H9 (cell line): ENCODE measurements around the gene FAM241A. TPM values are rescaled to one million over a fixed set of nuclear protein-coding genes. Genes with fewer than 3 reads are reported as not detected.
A peak's percentile ranks its signal among the peaks of the same experiment; 100 is the strongest.

Experiments
- DNase-seq: peaks from one replicate; pipeline ENCODE4 v3.0.0-alpha.2; 2017
- H2AFZ ChIP-seq: one replicate; pipeline ENCODE4 v1.6.1; 2013; ENCODE audit warnings: mild to moderate bottlenecking, low read length, control low read depth, moderate library complexity
- H2AK5ac ChIP-seq: 2 replicates; pipeline ENCODE4 v1.6.1; 2013; ENCODE audit warnings: low read length, control low read depth, mixed read lengths; ENCODE audit not compliant: insufficient read length
- H2BK120ac ChIP-seq: one replicate; pipeline ENCODE4 v1.6.1; 2013; ENCODE audit warnings: low read depth, mild to moderate bottlenecking, low read length, control low read depth, inconsistent platforms; ENCODE audit not compliant: poor library complexity, severe bottlenecking
- H2BK12ac ChIP-seq: 2 replicates; pipeline ENCODE4 v1.6.1; 2013; ENCODE audit warnings: low read length, control low read depth, mixed read lengths, low read depth; ENCODE audit not compliant: insufficient read length
- H2BK15ac ChIP-seq: 2 replicates; pipeline ENCODE4 v1.6.1; 2013; ENCODE audit warnings: low read depth, low read length, control low read depth
- H2BK20ac ChIP-seq: one replicate; pipeline ENCODE4 v1.6.1; 2013; ENCODE audit warnings: low read depth, mild to moderate bottlenecking, low read length, control low read depth, inconsistent platforms; ENCODE audit not compliant: poor library complexity, severe bottlenecking
- H2BK5ac ChIP-seq: 2 replicates; pipeline ENCODE4 v1.6.1; 2013; ENCODE audit warnings: low read length, control low read depth, mixed read lengths; ENCODE audit not compliant: insufficient read length
- H3K14ac ChIP-seq: 2 replicates; pipeline ENCODE4 v1.6.1; 2013; ENCODE audit warnings: low read length, control low read depth; ENCODE audit not compliant: insufficient read depth
- H3K18ac ChIP-seq: 2 replicates; pipeline ENCODE4 v1.6.1; 2013; ENCODE audit warnings: low read depth, mild to moderate bottlenecking, mixed read lengths, low read length, control low read depth; ENCODE audit not compliant: insufficient read length
- H3K23ac ChIP-seq: 2 replicates; pipeline ENCODE4 v1.6.1; 2013; ENCODE audit warnings: low read length, control low read depth, mixed read lengths, low read depth; ENCODE audit not compliant: insufficient read length
- H3K23me2 ChIP-seq: 2 replicates; pipeline ENCODE4 v1.6.1; 2013; ENCODE audit warnings: low read depth, mild to moderate bottlenecking, mixed read lengths, low read length, control low read depth; ENCODE audit not compliant: insufficient read length, poor library complexity, severe bottlenecking
- H3K27ac ChIP-seq: 2 replicates; pipeline ENCODE4 v1.5.1; 2013; ENCODE audit warnings: low read length, control low read depth, mixed read lengths, low read depth; ENCODE audit not compliant: insufficient read length
- H3K27me3 ChIP-seq: 2 replicates; pipeline ENCODE4 v1.6.1; 2013; ENCODE audit warnings: low read length, control low read depth, inconsistent platforms; ENCODE audit not compliant: insufficient read depth
- H3K4ac ChIP-seq: 2 replicates; pipeline ENCODE4 v1.6.1; 2013; ENCODE audit warnings: low read depth, mild to moderate bottlenecking, control low read depth, inconsistent platforms, low read length, moderate library complexity
- H3K4me1 ChIP-seq: 2 replicates; pipeline ENCODE4 v1.6.1; 2013; ENCODE audit warnings: low read length, control low read depth, inconsistent platforms; ENCODE audit not compliant: insufficient read depth
- H3K4me2 ChIP-seq: 2 replicates; pipeline ENCODE4 v1.6.1; 2013; ENCODE audit warnings: low read length, control low read depth, mixed read lengths; ENCODE audit not compliant: insufficient read length, insufficient read depth
- H3K56ac ChIP-seq: 2 replicates; pipeline ENCODE4 v1.6.1; 2013; ENCODE audit warnings: low read depth, mild to moderate bottlenecking, mixed read lengths, low read length, control low read depth; ENCODE audit not compliant: insufficient read length
- H3K79me1 ChIP-seq: 2 replicates; pipeline ENCODE4 v1.6.1; 2013; ENCODE audit warnings: low read depth, mild to moderate bottlenecking, moderate library complexity, low read length, control low read depth, inconsistent platforms; ENCODE audit not compliant: insufficient read depth, poor library complexity, severe bottlenecking
- H3K79me2 ChIP-seq: 2 replicates; pipeline ENCODE4 v1.6.1; 2013; ENCODE audit warnings: low read length, control low read depth, inconsistent platforms; ENCODE audit not compliant: insufficient read depth
- H3K9ac ChIP-seq: 2 replicates; pipeline ENCODE4 v1.6.1; 2013; ENCODE audit warnings: low read length, control low read depth, mixed read lengths; ENCODE audit not compliant: insufficient read length; ENCODE audit errors: extremely low read depth
- H3K9me3 ChIP-seq: one replicate; pipeline ENCODE4 v1.6.1; 2013; ENCODE audit warnings: low read depth, low read length, inconsistent platforms; ENCODE audit not compliant: control insufficient read depth
- H3T11ph ChIP-seq: one replicate; pipeline ENCODE4 v1.6.1; 2013; ENCODE audit warnings: mild to moderate bottlenecking, low read length, control low read depth, inconsistent platforms
- H4K20me1 ChIP-seq: one replicate; pipeline ENCODE4 v1.6.1; 2013; ENCODE audit not compliant: control insufficient read depth, insufficient read length, insufficient read depth
- H4K5ac ChIP-seq: 2 replicates; pipeline ENCODE4 v1.6.1; 2013; ENCODE audit warnings: low read depth, mild to moderate bottlenecking, mixed read lengths, low read length, control low read depth; ENCODE audit not compliant: insufficient read length
- H4K8ac ChIP-seq: replicated peaks from 2 replicates; pipeline ENCODE4 v1.6.1; 2013; ENCODE audit warnings: low read length, control low read depth, mixed read lengths, low read depth; ENCODE audit not compliant: insufficient read length
- H4K91ac ChIP-seq: 2 replicates; pipeline ENCODE4 v1.6.1; 2013; ENCODE audit warnings: low read depth, mild to moderate bottlenecking, moderate library complexity, mixed read lengths, low read length, control low read depth; ENCODE audit not compliant: insufficient read length
- H3K27ac Mint-ChIP-seq, 3 experiments: 2 replicates in 2 of 3; 3 replicates in 1 of 3; pipeline ENCODE4 v1.8.0; 2020 to 2021; ENCODE audit warnings: mixed read lengths in 3 of 3, mild to moderate bottlenecking in 1 of 3, moderate library complexity in 1 of 3
- H3K27me3 Mint-ChIP-seq: 2 replicates; pipeline ENCODE4 v1.8.0; 2021; ENCODE audit warnings: low read depth, mild to moderate bottlenecking, moderate library complexity, mixed read lengths
- H3K36me3 Mint-ChIP-seq, 3 experiments: 2 replicates in 2 of 3; 3 replicates in 1 of 3; pipeline ENCODE4 v1.8.0; 2020 to 2021; ENCODE audit warnings: low read depth in 3 of 3, mixed read lengths in 3 of 3; ENCODE audit not compliant: insufficient read depth in 1 of 3
- H3K4me1 Mint-ChIP-seq, 2 experiments: 2 replicates each; pipeline ENCODE4 v1.8.0; 2020; ENCODE audit warnings: mixed read lengths in 2 of 2
- H3K4me3 Mint-ChIP-seq, 2 experiments: 2 replicates in 1 of 2; 3 replicates in 1 of 2; pipeline ENCODE4 v1.8.0; 2020 to 2021; ENCODE audit warnings: mild to moderate bottlenecking in 2 of 2, mixed read lengths in 2 of 2, moderate library complexity in 1 of 2
- H3K9me3 Mint-ChIP-seq, 2 experiments: 2 replicates in 1 of 2; 3 replicates in 1 of 2; pipeline ENCODE4 v1.8.0; 2020; ENCODE audit warnings: mild to moderate bottlenecking in 2 of 2, mixed read lengths in 2 of 2, moderate library complexity in 1 of 2
- CTCF ChIP-seq: fragments of 200-600 bp; sonication (generic); conservative IDR thresholded peaks from 3 replicates; pipeline ENCODE4 v1.8.0; 2021; ENCODE audit warnings: antibody characterized with exemption, mild to moderate bottlenecking
- WGBS: extraction: QIAGEN DNeasy Blood & Tissue Kit; methylation state at CpG from one replicate; pipeline ENCODE4 v1.1.7; 2013; ENCODE audit warnings: missing lambda C conversion rate, low lambda C conversion rate, mixed read lengths; ENCODE audit not compliant: insufficient read length; ENCODE audit errors: extremely low coverage; 5-methylcytosine and 5-hydroxymethylcytosine counted together
- total RNA-seq: library from RNA; stranded (reverse); gene quantifications from 2 replicates; pipeline ENCODE4 v1.2.1, GENCODE V29; 2021

Gene FAM241A
- total RNA-seq, 1 experiment from 2014 or later = 0.13 TPM

- 0 out of 7 replicates have a peak, but pooled peaks cover 0 to 1% (median 0%) of the 10 kb centered on the region in 3 experiments for H3K36me3 Mint-ChIP-seq
- H3K27me3 Mint-ChIP-seq = no peaks in the 10 kb centered on the region
- no peak overlapping the region for H2BK5ac ChIP-seq
- no peak overlapping the region for H2AFZ ChIP-seq
- peaks cover 7% of the 10 kb centered on the region; the same call in 1 of the 2 replicates for H3K79me2 ChIP-seq
- no peak overlapping the region for H4K5ac ChIP-seq
- no peak overlapping the region for H3K23ac ChIP-seq
- no peak overlapping the region for H3K4me3 Mint-ChIP-seq
- H3K27me3 ChIP-seq = no peaks in the 10 kb centered on the region
- no peak overlapping the region for H2BK120ac ChIP-seq
- H2AK5ac ChIP-seq = no peak overlapping the region
- no peak overlapping the region for H4K91ac ChIP-seq
- H2BK15ac ChIP-seq = no peak overlapping the region
- no peak overlapping the region for H3K4ac ChIP-seq
- no peak overlapping the region for H3K18ac ChIP-seq
- no peaks in the 10 kb centered on the region for H3K9me3 ChIP-seq
- DNase-seq = no peak
- H2BK12ac ChIP-seq = no peak overlapping the region
- no peak overlapping the region for H3K9ac ChIP-seq
- no peaks in the 10 kb centered on the region for H3K9me3 Mint-ChIP-seq
- no peak overlapping the region for H4K8ac ChIP-seq
- peak overlapping the region in 1 of 3 experiments; percentile 17; a peak in 2 of 7 replicates for H3K27ac Mint-ChIP-seq
- H3K4me1 ChIP-seq = 0 out of 2 replicates have a peak, but pooled peaks cover 2% of the 10 kb centered on the region
- H3K14ac ChIP-seq = no peak overlapping the region
- no peaks in the 10 kb centered on the region for H3K79me1 ChIP-seq
- H3K4me2 ChIP-seq = no peak overlapping the region
- H3K4me1 Mint-ChIP-seq = peaks cover 18 to 35% of the 10 kb centered on the region in 2 experiments
- no peaks in the 10 kb centered on the region for H3K23me2 ChIP-seq
- H3K56ac ChIP-seq = no peak overlapping the region
- no peak overlapping the region for H3K27ac ChIP-seq
- H3T11ph ChIP-seq = no peak overlapping the region
- H2BK20ac ChIP-seq = no peak overlapping the region
- WGBS = no CpG with 5 or more reads among the region's 2 CpGs
- no peak for TF ChIP-seq CTCF
- H4K20me1 ChIP-seq = no peaks in the 10 kb centered on the region
Measured at GRCh38 chr4:112238833-112239232, 93.6 kb downstream of the FAM241A start.

Other genes with a start within 250 kb of the FAM241A start
- 23.5 and 24.2 TPM in 2 replicates for gene AP1AR, start 86.3 kb downstream of the FAM241A start, total RNA-seq
- 1.8 and 2.3 TPM in 2 replicates for gene TIFA, start 140.4 kb downstream of the FAM241A start, total RNA-seq
- 0.17 and 0.50 TPM in 2 replicates for gene ALPK1, start 151.9 kb downstream of the FAM241A start, total RNA-seq